Trophoblast cell (in vitro differentiated cells and primary cell): ENCODE results near the gene HYLS1.

Experiments used
- DNase-seq, 2 donors: peaks; one replicate each; pipeline ENCODE4 v3.0.0-alpha.2; 2016
- H2AFZ ChIP-seq: 2 replicates; pipeline ENCODE4 v1.6.1; 2013; ENCODE audit warnings: low read length, moderate library complexity, mild to moderate bottlenecking; ENCODE audit not compliant: insufficient read depth, poor library complexity
- H2AK5ac ChIP-seq: 2 replicates; pipeline ENCODE4 v1.6.1; 2013; ENCODE audit warnings: mild to moderate bottlenecking, low read length
- H2BK120ac ChIP-seq: 2 replicates; pipeline ENCODE4 v1.6.1; 2013; ENCODE audit warnings: low read length, mild to moderate bottlenecking, moderate library complexity; ENCODE audit not compliant: insufficient read depth, poor library complexity
- H2BK12ac ChIP-seq: 2 replicates; pipeline ENCODE4 v1.6.1; 2013; ENCODE audit warnings: mild to moderate bottlenecking, low read length, moderate library complexity
- H2BK5ac ChIP-seq: 2 replicates; pipeline ENCODE4 v1.6.1; 2013; ENCODE audit warnings: low read length, low read depth, moderate library complexity, mild to moderate bottlenecking; ENCODE audit not compliant: poor library complexity
- H3K14ac ChIP-seq: 2 replicates; pipeline ENCODE4 v1.6.1; 2013; ENCODE audit warnings: mild to moderate bottlenecking, low read length
- H3K18ac ChIP-seq: 2 replicates; pipeline ENCODE4 v1.6.1; 2013; ENCODE audit warnings: mild to moderate bottlenecking, low read length
- H3K23ac ChIP-seq: 2 replicates; pipeline ENCODE4 v1.6.1; 2013; ENCODE audit warnings: low read length
- H3K27ac ChIP-seq: 2 replicates; pipeline ENCODE4 v1.5.1; 2013; ENCODE audit warnings: low read depth, mild to moderate bottlenecking, inconsistent platforms, low read length, moderate library complexity
- H3K27me3 ChIP-seq: 2 replicates; pipeline ENCODE4 v1.6.1; 2013; ENCODE audit warnings: inconsistent platforms, mild to moderate bottlenecking, low read length, moderate library complexity; ENCODE audit not compliant: insufficient read depth
- H3K36me3 ChIP-seq, 2 experiments: 1 replicate in 1 of 2; 2 replicates in 1 of 2; pipeline ENCODE4 v1.6.1; 2013; ENCODE audit warnings: low read length in 2 of 2, mild to moderate bottlenecking in 2 of 2, moderate library complexity in 1 of 2; ENCODE audit not compliant: insufficient read depth in 2 of 2, control insufficient read depth in 1 of 2
- H3K4ac ChIP-seq: 2 replicates; pipeline ENCODE4 v1.6.1; 2013; ENCODE audit warnings: low read depth, mild to moderate bottlenecking, low read length, moderate library complexity
- H3K4me1 ChIP-seq, 2 experiments: 1 replicate in 1 of 2; 2 replicates in 1 of 2; pipeline ENCODE4 v1.6.1; 2013; ENCODE audit warnings: low read length in 2 of 2, mild to moderate bottlenecking in 2 of 2, moderate library complexity in 1 of 2; ENCODE audit not compliant: insufficient read depth in 2 of 2, control insufficient read depth in 1 of 2
- H3K4me2 ChIP-seq: 2 replicates; pipeline ENCODE4 v1.6.1; 2013; ENCODE audit warnings: inconsistent platforms, mild to moderate bottlenecking, low read length, moderate library complexity
- H3K4me3 ChIP-seq: 2 replicates; pipeline ENCODE4 v1.5.1; 2013; ENCODE audit warnings: mild to moderate bottlenecking, low read depth, low read length, inconsistent platforms
- H3K79me1 ChIP-seq: one replicate; pipeline ENCODE4 v1.6.1; 2013; ENCODE audit warnings: low read length
- H3K79me2 ChIP-seq: 2 replicates; pipeline ENCODE4 v1.6.1; 2013; ENCODE audit warnings: low read length, mild to moderate bottlenecking; ENCODE audit not compliant: control insufficient read depth, insufficient read depth, poor library complexity
- H3K9ac ChIP-seq: 2 replicates; pipeline ENCODE4 v1.6.1; 2013; ENCODE audit warnings: mild to moderate bottlenecking, low read length
- H3K9me3 ChIP-seq: 2 replicates; pipeline ENCODE4 v1.6.1; 2013; ENCODE audit warnings: low read depth, mild to moderate bottlenecking, control low read depth, inconsistent platforms, low read length; ENCODE audit not compliant: insufficient read depth
- H4K12ac ChIP-seq: 2 replicates; pipeline ENCODE4 v1.6.1; 2013; ENCODE audit warnings: low read depth, mild to moderate bottlenecking, low read length, moderate library complexity
- H4K8ac ChIP-seq: 2 replicates; pipeline ENCODE4 v1.6.1; 2013; ENCODE audit warnings: low read depth, mild to moderate bottlenecking, low read length, moderate library complexity
- H4K91ac ChIP-seq: one replicate; pipeline ENCODE4 v1.6.1; 2013; ENCODE audit warnings: low read depth, mild to moderate bottlenecking, low read length, moderate library complexity
- WGBS: extraction: QIAGEN DNeasy Blood & Tissue Kit; methylation state at CpG from one replicate; pipeline ENCODE4 v1.1.7; 2013; ENCODE audit warnings: missing lambda C conversion rate; ENCODE audit not compliant: insufficient read length, insufficient coverage; ENCODE audit errors: extremely low coverage; 5-methylcytosine and 5-hydroxymethylcytosine counted together

HYLS1 gene

DNA sequence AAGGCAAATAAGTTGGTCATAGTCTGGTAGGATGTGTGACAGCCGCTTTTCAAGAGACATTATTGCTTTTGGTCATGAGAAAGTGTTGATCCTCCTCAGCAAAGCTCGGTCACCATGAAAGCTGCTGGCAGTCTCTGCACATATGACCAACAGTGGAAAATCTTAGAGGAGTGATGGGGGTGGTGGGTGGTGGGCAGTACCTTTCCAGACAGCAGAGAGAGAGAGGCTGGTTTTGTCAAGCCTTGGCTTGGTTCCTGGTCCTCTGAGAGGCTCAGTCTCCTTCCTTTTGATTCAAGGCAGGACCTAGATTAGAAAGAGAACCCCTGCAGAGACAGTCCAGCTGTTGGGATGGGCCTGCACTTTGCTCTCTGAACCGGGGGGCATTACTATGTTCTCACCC, 38.3 kb downstream of the HYLS1 start:
- H3K4me3 ChIP-seq = no peak overlapping the region
- H2AK5ac ChIP-seq = no peak overlapping the region
- H3K18ac ChIP-seq = no peak overlapping the region
- no peak overlapping the region for H2BK120ac ChIP-seq
- H4K8ac ChIP-seq = peak overlapping the region; percentile 34
- H3K36me3 ChIP-seq = no peaks in the 10 kb centered on the region
- H3K79me1 ChIP-seq = peaks cover 4% of the 10 kb centered on the region
- H3K9ac ChIP-seq = no peak overlapping the region
- H3K27ac ChIP-seq = no peak overlapping the region
- WGBS = no CpG with 5 or more reads among the region's 3 CpGs
- no peak overlapping the region for H3K4ac ChIP-seq
- no peak overlapping the region for H3K4me2 ChIP-seq
- no peaks in the 10 kb centered on the region for H3K79me2 ChIP-seq
- no peak for DNase-seq
- H3K9me3 ChIP-seq = no peaks in the 10 kb centered on the region
- H3K4me1 ChIP-seq = peaks cover 12 to 18% of the 10 kb centered on the region in 2 experiments
- no peak overlapping the region for H3K14ac ChIP-seq
- no peak overlapping the region for H2AFZ ChIP-seq
- no peaks in the 10 kb centered on the region for H3K27me3 ChIP-seq
- no peak overlapping the region for H3K23ac ChIP-seq
- H2BK5ac ChIP-seq = peak overlapping the region; percentile 7
- H4K12ac ChIP-seq = no peak overlapping the region
- peak overlapping the region; percentile 15 for H4K91ac ChIP-seq
- H2BK12ac ChIP-seq = no peak overlapping the region

GRCh38 chr11:125926682-125927081, 39.2 kb downstream of the HYLS1 start:
- peak overlapping the region; percentile 35 for H4K91ac ChIP-seq
- H2BK120ac ChIP-seq = no peak overlapping the region
- H4K8ac ChIP-seq = no peak overlapping the region
- H3K9me3 ChIP-seq = no peaks in the 10 kb centered on the region
- peak overlapping the region; percentile 65 for H2BK12ac ChIP-seq
- H3K4me2 ChIP-seq = no peak overlapping the region
- H3K79me1 ChIP-seq = peaks cover 4% of the 10 kb centered on the region
- peaks cover 12 to 18% of the 10 kb centered on the region in 2 experiments for H3K4me1 ChIP-seq
- H2AK5ac ChIP-seq = peak overlapping the region; percentile 53
- H3K27ac ChIP-seq = no peak overlapping the region
- H3K18ac ChIP-seq = peak overlapping the region; percentile 35
- H3K27me3 ChIP-seq = no peaks in the 10 kb centered on the region
- H3K9ac ChIP-seq = no peak overlapping the region
- no peak overlapping the region for H3K4me3 ChIP-seq
- H2AFZ ChIP-seq = no peak overlapping the region
- no CpG with 5 or more reads among the region's 12 CpGs for WGBS
- no peaks in the 10 kb centered on the region for H3K36me3 ChIP-seq
- no peak overlapping the region for H2BK5ac ChIP-seq
- no peak overlapping the region for H3K4ac ChIP-seq
- no peak overlapping the region for H4K12ac ChIP-seq
- peak overlapping the region; percentile 34 for H3K14ac ChIP-seq
- no peaks in the 10 kb centered on the region for H3K79me2 ChIP-seq
- no peak for DNase-seq
- H3K23ac ChIP-seq = no peak overlapping the region

DNA sequence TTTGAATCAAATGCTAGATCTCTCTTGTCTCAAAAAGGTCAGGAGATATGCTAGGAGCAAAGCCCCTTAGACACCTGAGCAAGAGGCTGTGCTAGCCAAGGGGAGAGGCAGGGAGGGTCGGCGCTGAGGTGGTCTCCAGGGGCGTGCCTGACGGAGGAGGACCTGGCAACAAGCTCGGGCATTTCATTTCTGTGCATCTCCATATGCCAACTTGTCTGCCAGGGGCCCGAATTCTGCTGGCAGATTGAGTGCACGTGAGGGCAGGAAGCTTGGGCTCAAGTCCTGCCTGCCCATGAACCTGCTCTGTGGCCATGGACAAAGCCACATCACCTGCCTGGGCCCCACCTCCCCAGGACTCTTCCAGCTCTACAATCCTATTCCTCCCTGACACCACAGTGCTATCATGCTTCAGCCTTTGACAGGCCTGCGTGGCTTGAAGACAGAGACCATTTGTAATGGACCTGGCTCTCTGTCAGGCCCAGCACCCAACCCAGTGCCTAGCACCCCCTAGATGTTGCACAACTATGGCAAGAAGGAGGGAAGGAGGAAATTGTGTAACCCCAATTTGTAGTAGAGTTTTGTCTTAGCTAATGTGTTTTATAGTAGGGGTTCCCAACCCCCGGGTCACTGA, 42.1 kb downstream of the HYLS1 start:
- no peak overlapping the region for H2BK12ac ChIP-seq
- H3K27me3 ChIP-seq = no peaks in the 10 kb centered on the region
- H3K9me3 ChIP-seq = no peaks in the 10 kb centered on the region
- WGBS = no CpG with 5 or more reads among the region's 9 CpGs
- no peak for DNase-seq
- no peak overlapping the region for H3K4me2 ChIP-seq
- H4K91ac ChIP-seq = no peak overlapping the region
- H3K79me1 ChIP-seq = peaks cover 4% of the 10 kb centered on the region
- no peak overlapping the region for H3K4ac ChIP-seq
- H3K14ac ChIP-seq = no peak overlapping the region
- no peak overlapping the region for H3K4me3 ChIP-seq
- no peak overlapping the region for H3K9ac ChIP-seq
- H3K23ac ChIP-seq = no peak overlapping the region
- no peak overlapping the region for H2AK5ac ChIP-seq
- no peak overlapping the region for H4K12ac ChIP-seq
- no peak overlapping the region for H4K8ac ChIP-seq
- H2AFZ ChIP-seq = no peak overlapping the region
- H3K36me3 ChIP-seq = no peaks in the 10 kb centered on the region
- H3K4me1 ChIP-seq = peaks cover 11 to 15% of the 10 kb centered on the region in 2 experiments
- H3K27ac ChIP-seq = no peak overlapping the region
- no peak overlapping the region for H3K18ac ChIP-seq
- no peaks in the 10 kb centered on the region for H3K79me2 ChIP-seq
- no peak overlapping the region for H2BK5ac ChIP-seq
- no peak overlapping the region for H2BK120ac ChIP-seq

DNA sequence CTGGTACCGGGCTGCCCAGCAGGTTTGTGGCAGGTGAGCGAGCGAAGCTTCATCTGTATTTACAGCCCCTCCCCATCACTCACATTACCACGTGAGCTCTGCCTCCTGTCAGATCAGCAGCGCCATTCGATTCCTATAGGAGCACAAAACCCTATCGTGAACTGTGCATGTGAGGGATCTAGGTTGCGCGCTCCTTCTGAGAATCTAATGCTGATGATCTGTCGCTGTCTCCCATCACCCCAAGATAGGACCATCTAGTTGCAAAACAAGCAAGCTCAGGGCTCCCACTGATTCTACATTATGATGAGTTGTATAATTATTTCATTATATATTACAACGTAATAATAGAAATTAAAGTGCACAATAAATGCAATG, 42.6 kb downstream of the HYLS1 start:
- Histone ChIP-seq H2BK12ac (no peak overlapping the region), H2AK5ac (no peak overlapping the region), H2BK120ac (no peak overlapping the region), H3K4me3 (no peak overlapping the region), H3K9me3 (no peaks in the 10 kb centered on the region), H3K79me1 (peaks cover 4% of the 10 kb centered on the region), H3K4ac (no peak overlapping the region), H3K23ac (no peak overlapping the region), H4K91ac (no peak overlapping the region), H3K27me3 (no peaks in the 10 kb centered on the region), H3K27ac (no peak overlapping the region), H4K12ac (no peak overlapping the region), H3K9ac (no peak overlapping the region), H2AFZ (no peak overlapping the region), H3K79me2 (no peaks in the 10 kb centered on the region), H4K8ac (no peak overlapping the region), H3K14ac (no peak overlapping the region), H3K4me1 (peaks cover 8 to 11% of the 10 kb centered on the region in 2 experiments), H3K4me2 (no peak overlapping the region), H3K36me3 (no peaks in the 10 kb centered on the region), H3K18ac (no peak overlapping the region), H2BK5ac (no peak overlapping the region)
- no peak for DNase-seq
- no CpG with 5 or more reads among the region's 11 CpGs for WGBS
